Upper lobe of left lung (tissue), 6 donors: ENCODE results near the gene PRKCE. TPM values are rescaled to one million over a fixed set of nuclear protein-coding genes. Genes with fewer than 3 reads are reported as not detected.

Experiments used
- ATAC-seq, 2 donors: fragments of 200-7000 bp; cut with Tn5 transposase; one replicate each; pipeline ENCODE4 v1.9.1; 2022; ENCODE audit warnings: mild to moderate bottlenecking in 2 of 2, moderate library complexity in 2 of 2; ENCODE audit not compliant: low FRiP score in 2 of 2
- DNase-seq, 2 donors: peaks; one replicate each; pipeline ENCODE4 v3.0.0-alpha.2; 2019 to 2020
- H3K27ac ChIP-seq, 4 donors: fragments of 200-600 bp; sonication (generic); one replicate each; pipeline ENCODE4 v1.5.1; 2016 to 2019
- H3K27me3 ChIP-seq, 4 donors: fragments of 200-600 bp; sonication (generic); one replicate each; pipeline ENCODE4 v1.5.1; 2017 to 2019
- H3K36me3 ChIP-seq, 4 donors: fragments of 200-600 bp; sonication (generic); one replicate each; pipeline ENCODE4 v1.5.1; 2016 to 2019
- H3K4me1 ChIP-seq, 4 donors: fragments of 200-600 bp; sonication (generic); one replicate each; pipeline ENCODE4 v1.5.1; 2018 to 2019
- H3K4me3 ChIP-seq, 4 donors: fragments of 200-600 bp; sonication (generic); one replicate each; pipeline ENCODE4 v1.5.1; 2017 to 2019; ENCODE audit warnings: mild to moderate bottlenecking in 2 of 4, moderate library complexity in 1 of 4
- H3K9me3 ChIP-seq, 4 donors: fragments of 200-600 bp; sonication (generic); one replicate each; pipeline ENCODE4 v1.5.1; 2018 to 2019
- EP300 ChIP-seq, 4 donors: sonication (generic); formaldehyde crosslinking; IDR thresholded peaks; one replicate each; pipeline ENCODE4 v1.5.1; 2017; ENCODE audit warnings: antibody characterized with exemption in 4 of 4, control low read depth in 2 of 4
- POLR2A ChIP-seq, 4 donors: fragments of 450-650 bp; IDR thresholded peaks; one replicate each; pipeline ENCODE4 v1.5.1; 2016 to 2017; ENCODE audit warnings: antibody characterized with exemption in 4 of 4, mild to moderate bottlenecking in 2 of 4
- POLR2AphosphoS5 ChIP-seq, 2 donors: sonication (generic); formaldehyde crosslinking; IDR thresholded peaks; one replicate each; pipeline ENCODE4 v1.5.1; 2017; ENCODE audit warnings: antibody characterized with exemption in 2 of 2
- WGBS, 2 donors: methylation state at CpG; one replicate each; pipeline ENCODE4 v1.1.5; 2017 to 2018; 5-methylcytosine and 5-hydroxymethylcytosine counted together
- total RNA-seq, 6 donors: library from RNA; depleted of rRNA in 4 of 6; stranded (reverse); fragments of >200 nt in 4 of 6; gene quantifications; one replicate each; pipeline versions ENCODE4 v1.1.0 to v1.2.1, GENCODE V29; 2016 to 2021
- TF ChIP-seq, protein P1 (sequence below), 6 experiments: fragments of 450-650 bp in 4 of 6; fragments of 200-600 bp in 2 of 6; sonication (generic) in 2 of 6; IDR thresholded peaks; one replicate each; pipeline ENCODE4 v1.5.1; 2016 to 2019; ENCODE audit warnings: antibody characterized with exemption in 6 of 6
- donor health status: DM: no; HTN: no; CAD: no; lungs with moderate emphysema.
- donor health status: DM: no; HTN: yes; CAD: no; lungs with severe emphysema.

PRKCE gene
- total RNA-seq, 6 donors from 2014 or later = 54.9 to 124 (median 75.6) TPM

DNA sequence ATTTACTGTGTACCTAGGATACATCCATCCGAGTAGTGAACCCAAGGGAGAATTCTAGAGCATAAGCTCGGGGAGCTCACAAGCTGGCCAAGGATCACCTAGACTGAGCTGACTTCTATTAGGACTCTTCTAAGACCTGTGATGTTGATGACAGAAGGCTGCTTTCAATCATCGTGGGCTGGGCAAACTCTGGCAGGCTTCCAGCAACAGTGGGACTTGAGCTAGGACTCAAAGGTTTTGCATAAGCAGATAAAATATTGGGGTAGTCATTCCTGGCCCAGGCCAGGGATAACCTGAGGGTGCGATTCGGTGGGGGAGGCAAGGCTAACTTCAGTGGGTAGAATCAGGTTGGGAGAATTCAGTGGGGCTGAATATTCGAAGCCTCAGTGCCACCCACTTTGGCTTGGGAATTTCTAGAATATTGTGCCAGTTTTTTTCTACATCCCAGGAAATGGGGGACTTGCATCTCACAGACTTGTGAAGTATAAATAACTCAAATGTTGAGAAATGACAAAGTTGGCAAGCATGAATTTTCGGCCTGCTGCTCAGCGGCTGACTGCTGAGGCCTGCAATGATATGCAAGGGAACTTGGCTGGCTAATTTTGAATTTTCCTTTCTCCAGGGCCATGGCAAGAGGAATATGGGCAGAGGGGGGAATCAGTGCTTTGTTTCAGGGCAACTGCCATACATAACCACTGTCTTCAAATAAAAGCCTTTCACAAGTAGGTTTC, 274.3 kb downstream of the PRKCE start:
- WGBS, 2 donors = 77 to 82% methylated on average over 7 to 8 of the region's 8 CpGs
- Histone ChIP-seq H3K27me3 (no peaks in the 10 kb centered on the region), H3K4me1 (peaks cover 6 to 42% (median 15%) of the 10 kb centered on the region in 4 donors), H3K4me3 (no peak overlapping the region), H3K9me3 (no peaks in the 10 kb centered on the region), H3K27ac (peak overlapping the region in 2 of 4 donors; percentile 27), H3K36me3 (no peaks in the 10 kb centered on the region)
- TF ChIP-seq EP300 (IDR thresholded peaks at IDR 0.05) = no peak
- TF ChIP-seq, protein P1, sequence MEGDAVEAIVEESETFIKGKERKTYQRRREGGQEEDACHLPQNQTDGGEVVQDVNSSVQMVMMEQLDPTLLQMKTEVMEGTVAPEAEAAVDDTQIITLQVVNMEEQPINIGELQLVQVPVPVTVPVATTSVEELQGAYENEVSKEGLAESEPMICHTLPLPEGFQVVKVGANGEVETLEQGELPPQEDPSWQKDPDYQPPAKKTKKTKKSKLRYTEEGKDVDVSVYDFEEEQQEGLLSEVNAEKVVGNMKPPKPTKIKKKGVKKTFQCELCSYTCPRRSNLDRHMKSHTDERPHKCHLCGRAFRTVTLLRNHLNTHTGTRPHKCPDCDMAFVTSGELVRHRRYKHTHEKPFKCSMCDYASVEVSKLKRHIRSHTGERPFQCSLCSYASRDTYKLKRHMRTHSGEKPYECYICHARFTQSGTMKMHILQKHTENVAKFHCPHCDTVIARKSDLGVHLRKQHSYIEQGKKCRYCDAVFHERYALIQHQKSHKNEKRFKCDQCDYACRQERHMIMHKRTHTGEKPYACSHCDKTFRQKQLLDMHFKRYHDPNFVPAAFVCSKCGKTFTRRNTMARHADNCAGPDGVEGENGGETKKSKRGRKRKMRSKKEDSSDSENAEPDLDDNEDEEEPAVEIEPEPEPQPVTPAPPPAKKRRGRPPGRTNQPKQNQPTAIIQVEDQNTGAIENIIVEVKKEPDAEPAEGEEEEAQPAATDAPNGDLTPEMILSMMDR (IDR thresholded peaks at IDR 0.05) = no peak
- no peak for TF ChIP-seq POLR2A (IDR thresholded peaks at IDR 0.05)
- TF ChIP-seq POLR2AphosphoS5 (IDR thresholded peaks at IDR 0.05) = no peak
- no peak for ATAC-seq
- no peak for DNase-seq

DNA sequence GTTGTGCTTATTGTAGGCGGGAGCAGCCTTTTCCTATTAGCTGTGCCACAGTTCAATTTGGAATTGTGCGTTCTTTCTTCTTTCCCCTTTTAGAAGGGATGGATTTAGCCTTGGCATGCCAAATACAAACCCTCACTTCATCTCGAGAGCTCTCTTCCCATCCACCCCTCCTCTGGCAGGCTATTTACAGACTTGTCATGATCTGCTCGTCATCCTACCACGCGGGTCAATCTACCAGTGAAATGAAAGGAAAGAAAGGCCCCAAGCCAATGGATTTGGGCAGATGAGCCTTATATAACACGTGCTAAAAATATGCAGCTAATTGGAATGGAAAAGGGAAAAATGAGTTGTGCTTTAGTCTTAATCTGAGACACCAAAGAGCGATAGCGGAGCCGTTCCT, 277.5 kb downstream of the PRKCE start:
- no peak for TF ChIP-seq EP300 (IDR thresholded peaks at IDR 0.05)
- 76 to 79% methylated on average over 10 of the region's 10 CpGs for WGBS, 2 donors
- no peak for DNase-seq
- no peak overlapping the region for H3K4me3 ChIP-seq
- H3K4me1 ChIP-seq = peaks cover 4 to 31% (median 7%) of the 10 kb centered on the region in 4 donors
- H3K36me3 ChIP-seq = no peaks in the 10 kb centered on the region
- no peaks in the 10 kb centered on the region for H3K27me3 ChIP-seq
- peak overlapping the region in 1 of 4 donors; percentile 36 for H3K27ac ChIP-seq
- no peaks in the 10 kb centered on the region for H3K9me3 ChIP-seq
- no peak for ATAC-seq

DNA sequence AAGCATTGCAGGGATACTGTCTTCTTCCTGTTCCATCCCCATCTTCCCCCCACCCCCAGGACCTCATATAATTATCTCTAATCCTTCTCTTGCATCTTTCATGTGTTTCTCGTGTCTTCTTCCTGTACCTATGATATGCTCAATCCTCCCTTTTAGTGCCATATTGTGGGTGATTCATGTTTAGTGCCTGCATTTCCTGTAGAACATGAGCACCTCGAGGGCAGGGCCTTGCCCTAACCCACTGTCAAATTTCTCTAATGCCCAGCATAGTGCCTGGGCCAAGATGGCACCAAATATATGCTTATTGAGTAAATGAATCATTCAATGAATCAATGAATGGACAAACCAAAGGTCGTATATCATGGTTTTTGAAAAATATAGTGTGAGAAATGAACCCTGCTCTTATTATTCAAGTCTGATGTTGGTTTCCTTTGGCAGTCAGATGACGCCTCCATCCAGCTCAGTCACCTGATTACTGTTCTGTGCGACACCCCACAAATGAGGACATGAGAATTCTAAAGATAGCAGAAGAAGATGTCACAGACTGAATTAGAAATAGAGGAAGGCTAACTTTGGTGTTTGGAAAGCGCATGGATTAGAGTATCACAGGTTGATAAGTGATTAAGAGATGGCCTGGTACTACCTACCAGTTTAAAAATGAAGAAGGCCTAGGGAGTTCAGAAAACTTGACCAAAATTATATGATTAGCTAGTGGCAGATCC, 278.4 kb downstream of the PRKCE start:
- peak overlapping the region in 2 of 4 donors; percentile 36 to 54 for H3K27ac ChIP-seq
- peak in 1 of 2 donors; percentile 45 for ATAC-seq
- DNase-seq = no peak

DNA sequence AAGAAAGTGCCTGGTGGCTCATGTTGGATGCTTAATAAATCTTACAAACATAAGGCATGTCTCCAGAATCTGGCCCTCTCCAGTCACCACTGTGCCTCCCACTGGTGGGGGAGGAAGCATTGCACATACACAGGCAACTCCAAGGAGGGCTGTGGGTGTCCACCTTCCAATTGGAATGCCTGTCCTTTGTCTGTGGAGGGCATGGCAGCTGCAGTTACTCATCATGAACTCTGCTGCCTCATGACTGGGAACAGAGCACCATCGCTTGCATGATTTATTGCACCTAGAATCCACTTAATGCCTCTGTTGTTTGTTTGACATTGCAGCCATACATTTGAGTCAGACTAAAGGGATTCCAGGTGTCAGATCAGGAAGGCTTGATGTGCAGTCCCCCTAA, 278.9 kb downstream of the PRKCE start:
- Histone ChIP-seq H3K9me3 (no peaks in the 10 kb centered on the region), H3K27me3 (no peaks in the 10 kb centered on the region), H3K4me1 (peaks cover 0 to 17% (median 3%) of the 10 kb centered on the region in 4 donors), H3K4me3 (no peak overlapping the region), H3K27ac (peak overlapping the region in 2 of 4 donors; percentile 36 to 54), H3K36me3 (no peaks in the 10 kb centered on the region)
- no peak for ATAC-seq
- TF ChIP-seq, protein P1 (IDR thresholded peaks at IDR 0.05) = no peak
- no peak for TF ChIP-seq POLR2A (IDR thresholded peaks at IDR 0.05)
- no peak for TF ChIP-seq EP300 (IDR thresholded peaks at IDR 0.05)
- TF ChIP-seq POLR2AphosphoS5 (IDR thresholded peaks at IDR 0.05) = no peak
- WGBS, 2 donors = 89% methylated on average over 1 of the region's 1 CpG; no CpG with 5 or more reads in 1 of the 2 donors
- DNase-seq = no peak

More for the DNA sequence above, 278.4 kb downstream of the PRKCE start:
- 78 to 92% methylated on average over 6 of the region's 6 CpGs for WGBS, 2 donors
- TF ChIP-seq EP300 (IDR thresholded peaks at IDR 0.05) (peak in 1 of 4 donors; percentile 23), POLR2AphosphoS5 (IDR thresholded peaks at IDR 0.05) (no peak)
- H3K4me3 ChIP-seq = no peak overlapping the region
- no peaks in the 10 kb centered on the region for H3K27me3 ChIP-seq
- H3K4me1 ChIP-seq = peaks cover under 1 to 22% (median 3%) of the 10 kb centered on the region in 4 donors
- no peaks in the 10 kb centered on the region for H3K9me3 ChIP-seq
- H3K36me3 ChIP-seq = no peaks in the 10 kb centered on the region

DNA sequence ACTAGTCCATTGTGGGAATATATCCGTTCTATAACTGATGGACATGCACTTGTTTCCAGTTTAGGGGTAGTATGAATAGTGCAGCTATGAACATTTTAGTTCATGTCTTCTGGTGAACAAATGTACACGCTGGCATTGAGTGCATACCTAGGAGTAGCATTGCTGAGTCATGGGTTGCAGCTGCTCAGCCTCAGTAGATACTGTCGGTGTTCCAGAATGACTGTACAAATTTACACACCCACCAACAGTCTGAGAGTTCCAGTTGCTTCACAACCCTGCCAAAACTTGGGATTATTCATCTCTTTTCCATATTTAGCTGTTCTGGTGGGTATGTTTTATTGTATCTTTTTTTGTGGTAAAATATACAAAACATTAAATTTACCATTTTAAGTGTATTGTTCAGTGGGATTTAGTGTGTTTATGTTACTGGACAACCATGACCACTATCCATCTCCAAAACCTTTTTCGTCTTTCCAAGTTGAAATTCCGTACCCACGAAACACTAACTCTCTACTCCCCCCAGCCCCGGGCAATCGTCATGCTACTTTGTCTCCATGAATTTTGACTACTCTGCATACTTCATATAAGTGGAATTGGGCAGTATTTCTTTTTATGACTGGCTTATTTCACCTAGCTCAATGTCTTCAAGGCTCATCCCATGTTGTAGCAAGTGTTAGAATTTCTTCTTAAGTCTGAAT, 281.0 kb downstream of the PRKCE start:
- H3K36me3 ChIP-seq = no peaks in the 10 kb centered on the region
- H3K9me3 ChIP-seq = no peaks in the 10 kb centered on the region
- ATAC-seq (no peak), DNase-seq (no peak)
- no peaks in the 10 kb centered on the region for H3K27me3 ChIP-seq
- H3K27ac ChIP-seq = no peak overlapping the region
- H3K4me3 ChIP-seq = no peak overlapping the region
- H3K4me1 ChIP-seq = peaks cover 10 to 21% (median 12%) of the 10 kb centered on the region in 4 donors
- TF ChIP-seq POLR2AphosphoS5 (IDR thresholded peaks at IDR 0.05) = no peak
- TF ChIP-seq, protein P1 (IDR thresholded peaks at IDR 0.05) = no peak
- TF ChIP-seq EP300 (IDR thresholded peaks at IDR 0.05) = no peak
- TF ChIP-seq POLR2A (IDR thresholded peaks at IDR 0.05) = no peak
- 90 to 93% methylated on average over 8 of the region's 8 CpGs for WGBS, 2 donors
